AG09319 (cell line): ENCODE results near the gene IFNA5.
A peak's percentile ranks its signal among the peaks of the same experiment; 100 is the strongest.

Source experiments
- DNase-seq: peaks from one replicate; pipeline ENCODE4 v3.0.0-alpha.2; 2010; ENCODE audit warnings: low read depth; ENCODE audit errors: extremely low read depth
- CTCF ChIP-seq: IDR thresholded peaks from 2 replicates; pipeline ENCODE4 v1.5.1; 2011; ENCODE audit warnings: low read depth, mild to moderate bottlenecking, inconsistent platforms, low read length, moderate library complexity

The IFNA5 gene

GRCh38 chr9:21331676-21332402 lies 26.7 kb upstream of the IFNA5 start:
- TF ChIP-seq CTCF = no peak
- no peak for DNase-seq

GRCh38 chr9:21326526-21327139 lies 21.5 kb upstream of the IFNA5 start:
- TF ChIP-seq CTCF = peak; percentile 58
- no peak for DNase-seq

- no peak for TF ChIP-seq CTCF
- DNase-seq = no peak
Observed at GRCh38 chr9:21324047-21324446, 18.9 kb upstream of the IFNA5 start.

- no peak for DNase-seq
- TF ChIP-seq CTCF = no peak
Observed at GRCh38 chr9:21322911-21323461, 17.9 kb upstream of the IFNA5 start.

- no peak for DNase-seq
- TF ChIP-seq CTCF = no peak
Observed at GRCh38 chr9:21320465-21320864, 15.4 kb upstream of the IFNA5 start.

GRCh38 chr9:21317956-21318923 lies 13.1 kb upstream of the IFNA5 start:
- peak; percentile 74 for TF ChIP-seq CTCF
- DNase-seq = no peak
